ENCODE measurements around the gene ARFGAP2.
"Not testable (repeated sequence)": the region's sequence is repeated elsewhere in the genome, so short reads cannot be mapped to it uniquely, and the experiment has no call there.

ARFGAP2 gene

GRCh38 chr11:47213950-47214565 lies 37.4 kb upstream of the ARFGAP2 start:
- peak overlapping the region; percentile 73 for H3K4me3 ChIP-seq (replicated peaks; ENCODE audit: low read depth, low read length)
- no peak for TF ChIP-seq CTCF (IDR thresholded peaks at IDR 0.05; ENCODE audit: low read length, missing control alignments)
- DNase-seq (ENCODE audit: low read depth): peak; percentile 80

- no peak for DNase-seq (ENCODE audit: low read depth)
- TF ChIP-seq CTCF (IDR thresholded peaks at IDR 0.05; ENCODE audit: low read length, missing control alignments): no peak
- no peak overlapping the region for H3K4me3 ChIP-seq (replicated peaks; ENCODE audit: low read depth, low read length)
These were observed 36.3 kb upstream of the ARFGAP2 start for GRCh38 chr11:47212938-47213337.

- H3K4me3 ChIP-seq (replicated peaks; ENCODE audit: low read depth, low read length): no peak overlapping the region
- TF ChIP-seq CTCF (IDR thresholded peaks at IDR 0.05; ENCODE audit: low read length, missing control alignments): no peak
- DNase-seq (ENCODE audit: low read depth): no peak
These were observed 31.9 kb upstream of the ARFGAP2 start for GRCh38 chr11:47208628-47209027.

GRCh38 chr11:47208008-47208552 lies 31.4 kb upstream of the ARFGAP2 start:
- not testable (repeated sequence) for DNase-seq (ENCODE audit: low read depth); H3K4me3 ChIP-seq (replicated peaks; ENCODE audit: low read depth, low read length)

GRCh38 chr11:47207459-47207858 lies 30.8 kb upstream of the ARFGAP2 start:
- DNase-seq (ENCODE audit: low read depth): no peak
- no peak for TF ChIP-seq CTCF (IDR thresholded peaks at IDR 0.05; ENCODE audit: low read length, missing control alignments)
- H3K4me3 ChIP-seq (replicated peaks; ENCODE audit: low read depth, low read length): no peak overlapping the region

- DNase-seq (ENCODE audit: low read depth); H3K4me3 ChIP-seq (replicated peaks; ENCODE audit: low read depth, low read length): not testable (repeated sequence)
These were observed 29.9 kb upstream of the ARFGAP2 start for GRCh38 chr11:47206577-47206976.

GRCh38 chr11:47204637-47204989 lies 27.9 kb upstream of the ARFGAP2 start:
- no peak overlapping the region for H3K4me3 ChIP-seq (replicated peaks; ENCODE audit: low read depth, low read length)
- peak; percentile 64 for DNase-seq (ENCODE audit: low read depth)
- TF ChIP-seq CTCF (IDR thresholded peaks at IDR 0.05; ENCODE audit: low read length, missing control alignments): no peak

- no peak overlapping the region for H3K4me3 ChIP-seq (replicated peaks; ENCODE audit: low read depth, low read length)
- no peak for DNase-seq (ENCODE audit: low read depth)
- TF ChIP-seq CTCF (IDR thresholded peaks at IDR 0.05; ENCODE audit: low read length, missing control alignments): no peak
These were observed 25.9 kb upstream of the ARFGAP2 start for GRCh38 chr11:47202576-47202975.
